ENCODE data around the gene BIVM.

Gene BIVM

DNA sequence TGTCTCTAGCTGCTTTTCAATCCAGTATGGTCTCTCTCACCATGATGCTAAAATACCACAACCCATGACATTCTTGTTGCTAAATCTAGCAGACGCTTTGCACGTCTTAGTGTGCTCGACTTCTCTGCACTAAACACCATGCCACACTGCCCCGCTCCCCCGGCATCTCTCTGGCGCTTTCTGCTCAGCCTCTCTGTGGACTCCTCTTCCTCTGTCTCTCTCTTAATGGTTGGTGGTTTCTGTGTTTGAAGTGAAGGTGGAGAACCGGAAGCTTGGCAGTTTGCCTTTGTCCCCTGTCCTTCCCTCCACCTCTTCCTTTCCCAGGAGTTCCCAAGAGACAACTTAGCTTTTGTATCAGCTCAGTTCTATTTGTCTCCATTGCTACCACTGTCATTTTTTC is 55.8 kb downstream of the BIVM start:
- Histone ChIP-seq H3K9me3 (ENCODE audit: low read depth, low read length) (no peaks in the 10 kb centered on the region), H3K36me3 (ENCODE audit: insufficient read depth, low read length) (peaks cover 47% of the 10 kb centered on the region), H3K4me3 (no peak overlapping the region), H3K9ac (ENCODE audit: insufficient read length) (no peak overlapping the region), H3K27ac (no peak overlapping the region)
- no peak for DNase-seq (ENCODE audit: low read depth, low spot score)
- TF ChIP-seq POLR2AphosphoS5 (IDR thresholded peaks at IDR 0.05; ENCODE audit: borderline replicate concordance, low read depth, low read length) (no peak), EZH2 (IDR thresholded peaks at IDR 0.05) (no peak)

DNA sequence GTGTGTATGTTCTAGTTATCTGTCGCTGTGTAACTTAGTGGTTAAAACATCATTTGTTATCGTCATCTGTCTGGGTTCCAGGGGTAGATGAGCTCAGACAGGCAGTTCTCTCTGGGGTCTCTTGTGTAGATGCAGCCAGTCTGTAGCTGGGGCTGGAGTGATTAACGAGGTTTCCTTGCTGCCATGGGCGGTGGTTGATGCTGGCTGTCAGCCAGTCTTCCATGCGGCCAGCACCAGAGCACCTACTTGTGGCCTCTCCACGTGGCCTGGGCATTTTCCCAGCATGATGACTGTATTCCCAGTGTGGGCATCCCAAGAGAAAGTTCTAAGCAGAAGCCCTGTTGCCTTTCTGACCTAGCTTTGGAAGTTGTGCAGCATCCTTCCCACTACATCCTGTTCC is 57.6 kb downstream of the BIVM start:
- Histone ChIP-seq H3K9me3 (ENCODE audit: low read depth, low read length) (no peaks in the 10 kb centered on the region), H3K27ac (no peak overlapping the region), H3K4me3 (no peak overlapping the region), H3K36me3 (ENCODE audit: insufficient read depth, low read length) (peaks cover 64% of the 10 kb centered on the region), H3K9ac (ENCODE audit: insufficient read length) (no peak overlapping the region)
- TF ChIP-seq POLR2AphosphoS5 (IDR thresholded peaks at IDR 0.05; ENCODE audit: borderline replicate concordance, low read depth, low read length) (no peak), EZH2 (IDR thresholded peaks at IDR 0.05) (no peak), FOXP2 (optimal IDR thresholded peaks at IDR 0.05; ENCODE audit: control extremely low read depth, extremely low read length, insufficient read depth) (no peak)
- no peak for DNase-seq (ENCODE audit: low read depth, low spot score)

- no peak for DNase-seq (ENCODE audit: low read depth, low spot score)
- no peaks in the 10 kb centered on the region for H3K9me3 ChIP-seq (ENCODE audit: low read depth, low read length)
- H3K9ac ChIP-seq (ENCODE audit: insufficient read length): no peak overlapping the region
- H3K36me3 ChIP-seq (ENCODE audit: insufficient read depth, low read length): peaks cover 96% of the 10 kb centered on the region
- no peak overlapping the region for H3K4me3 ChIP-seq
- H3K27ac ChIP-seq: no peak overlapping the region
- TF ChIP-seq FOXP2 (optimal IDR thresholded peaks at IDR 0.05; ENCODE audit: control extremely low read depth, extremely low read length, insufficient read depth) (no peak), POLR2AphosphoS5 (IDR thresholded peaks at IDR 0.05; ENCODE audit: borderline replicate concordance, low read depth, low read length) (no peak), EZH2 (IDR thresholded peaks at IDR 0.05) (no peak)
Observed at GRCh38 chr13:102862624-102863210, 63.8 kb downstream of the BIVM start.

GRCh38 chr13:102863590-102863989 is 64.7 kb downstream of the BIVM start:
- H3K36me3 ChIP-seq (ENCODE audit: insufficient read depth, low read length): peaks cover 93% of the 10 kb centered on the region
- no peak for DNase-seq (ENCODE audit: low read depth, low spot score)

DNA sequence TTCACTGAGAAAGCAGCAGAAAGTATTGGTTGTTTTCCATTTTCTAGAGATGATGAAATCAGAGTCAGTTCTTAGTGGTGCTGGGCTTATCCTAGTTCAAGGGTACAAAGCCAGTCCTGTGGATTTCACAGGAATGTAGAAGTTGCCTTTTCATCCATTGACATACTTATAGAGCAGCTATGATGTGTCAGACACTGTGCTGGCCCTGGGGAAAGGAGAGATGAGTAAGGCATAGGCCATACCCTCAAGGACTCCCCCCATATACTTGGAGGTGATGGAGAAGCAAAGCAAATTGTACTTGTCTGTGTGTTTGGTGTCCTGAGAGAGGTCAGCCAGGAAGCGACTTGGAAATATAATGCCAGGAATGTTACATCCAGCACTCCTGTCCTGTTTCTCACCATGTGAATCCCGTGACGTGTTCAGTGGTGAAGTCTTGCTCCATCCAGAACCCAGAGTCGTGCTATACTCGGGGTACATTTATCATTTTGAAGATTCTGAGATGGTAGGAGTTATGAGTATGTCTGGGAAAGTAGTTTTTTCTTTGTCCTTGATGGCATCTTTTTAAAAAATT is 69.5 kb downstream of the BIVM start:
- H3K9ac ChIP-seq (ENCODE audit: insufficient read length): no peak overlapping the region
- no peak overlapping the region for H3K27ac ChIP-seq
- H3K4me3 ChIP-seq: no peak overlapping the region
- H3K36me3 ChIP-seq (ENCODE audit: insufficient read depth, low read length): peaks cover 70% of the 10 kb centered on the region
- DNase-seq (ENCODE audit: low read depth, low spot score): no peak
- TF ChIP-seq FOXP2 (optimal IDR thresholded peaks at IDR 0.05; ENCODE audit: control extremely low read depth, extremely low read length, insufficient read depth) (no peak), POLR2AphosphoS5 (IDR thresholded peaks at IDR 0.05; ENCODE audit: borderline replicate concordance, low read depth, low read length) (no peak), EZH2 (IDR thresholded peaks at IDR 0.05) (no peak)
- H3K9me3 ChIP-seq (ENCODE audit: low read depth, low read length): no peaks in the 10 kb centered on the region

More at GRCh38 chr13:102863590-102863989, 64.7 kb downstream of the BIVM start:
- Histone ChIP-seq H3K9me3 (ENCODE audit: low read depth, low read length) (no peaks in the 10 kb centered on the region), H3K9ac (ENCODE audit: insufficient read length) (no peak overlapping the region), H3K4me3 (no peak overlapping the region), H3K27ac (no peak overlapping the region)
- no peak for TF ChIP-seq POLR2AphosphoS5 (IDR thresholded peaks at IDR 0.05; ENCODE audit: borderline replicate concordance, low read depth, low read length)

GRCh38 chr13:102869948-102870676 is 71.2 kb downstream of the BIVM start:
- no peak overlapping the region for H3K4me3 ChIP-seq
- H3K27ac ChIP-seq: no peak overlapping the region
- no peak for DNase-seq (ENCODE audit: low read depth, low spot score)
- H3K36me3 ChIP-seq (ENCODE audit: insufficient read depth, low read length): peaks cover 70% of the 10 kb centered on the region
- no peak for TF ChIP-seq FOXP2 (optimal IDR thresholded peaks at IDR 0.05; ENCODE audit: control extremely low read depth, extremely low read length, insufficient read depth)
- no peak for TF ChIP-seq EZH2 (IDR thresholded peaks at IDR 0.05)
- TF ChIP-seq POLR2AphosphoS5 (IDR thresholded peaks at IDR 0.05; ENCODE audit: borderline replicate concordance, low read depth, low read length): no peak
- H3K9me3 ChIP-seq (ENCODE audit: low read depth, low read length): no peaks in the 10 kb centered on the region
- H3K9ac ChIP-seq (ENCODE audit: insufficient read length): no peak overlapping the region

DNA sequence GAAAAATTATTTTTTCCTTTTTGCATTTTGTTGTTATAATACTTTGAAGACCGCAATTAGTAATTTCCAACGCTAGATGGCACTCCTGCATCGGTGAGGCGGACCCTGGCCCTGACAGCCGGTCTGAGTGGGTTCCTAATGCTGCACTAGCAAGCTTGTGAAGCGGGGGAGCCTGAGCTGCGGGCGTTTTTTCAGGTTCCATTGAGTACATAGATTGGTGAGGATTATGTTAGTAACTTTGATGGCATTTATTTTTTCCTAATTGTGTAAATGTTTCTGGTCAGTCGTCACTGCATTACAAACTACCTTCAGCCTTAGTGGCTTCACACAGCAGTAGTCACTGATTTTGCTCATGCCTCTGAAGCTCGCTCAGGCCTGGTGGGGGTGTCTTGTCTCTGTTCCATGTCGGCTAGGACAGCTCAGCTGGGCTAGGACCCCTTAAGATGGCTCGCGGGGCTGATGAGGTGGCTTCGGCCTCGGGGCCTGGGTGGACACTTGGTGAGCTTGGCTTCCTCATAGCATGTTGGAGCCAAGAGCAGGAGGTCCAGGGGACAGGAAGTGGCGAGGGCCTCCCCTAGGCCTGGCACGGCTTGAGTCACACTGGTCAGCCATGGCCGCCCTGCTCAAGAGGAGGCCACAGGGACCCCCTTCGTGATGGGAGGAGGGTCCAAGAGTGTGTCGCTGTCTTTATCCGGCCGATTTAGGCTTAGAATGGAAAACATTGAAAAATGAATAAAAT is 71.9 kb downstream of the BIVM start:
- TF ChIP-seq EZH2 (IDR thresholded peaks at IDR 0.05): no peak
- TF ChIP-seq POLR2AphosphoS5 (IDR thresholded peaks at IDR 0.05; ENCODE audit: borderline replicate concordance, low read depth, low read length): no peak
- TF ChIP-seq FOXP2 (optimal IDR thresholded peaks at IDR 0.05; ENCODE audit: control extremely low read depth, extremely low read length, insufficient read depth): no peak
- H3K36me3 ChIP-seq (ENCODE audit: insufficient read depth, low read length): peaks cover 68% of the 10 kb centered on the region
- H3K9me3 ChIP-seq (ENCODE audit: low read depth, low read length): no peaks in the 10 kb centered on the region
- H3K27ac ChIP-seq: no peak overlapping the region
- H3K4me3 ChIP-seq: no peak overlapping the region
- peak; percentile 16 for DNase-seq (ENCODE audit: low read depth, low spot score)
- no peak overlapping the region for H3K9ac ChIP-seq (ENCODE audit: insufficient read length)

GRCh38 chr13:102872131-102872530 is 73.2 kb downstream of the BIVM start:
- peaks cover 61% of the 10 kb centered on the region for H3K36me3 ChIP-seq (ENCODE audit: insufficient read depth, low read length)
- H3K9me3 ChIP-seq (ENCODE audit: low read depth, low read length): no peaks in the 10 kb centered on the region
- TF ChIP-seq POLR2AphosphoS5 (IDR thresholded peaks at IDR 0.05; ENCODE audit: borderline replicate concordance, low read depth, low read length) (no peak), EZH2 (IDR thresholded peaks at IDR 0.05) (no peak), FOXP2 (optimal IDR thresholded peaks at IDR 0.05; ENCODE audit: control extremely low read depth, extremely low read length, insufficient read depth) (no peak)
- H3K4me3 ChIP-seq: no peak overlapping the region
- no peak overlapping the region for H3K27ac ChIP-seq
- H3K9ac ChIP-seq (ENCODE audit: insufficient read length): no peak overlapping the region
- DNase-seq (ENCODE audit: low read depth, low spot score): no peak

All from SK-N-MC (cell line).